ENCODE results near the gene GAL3ST3. TPM values are rescaled to one million over a fixed set of nuclear protein-coding genes. Genes with fewer than 3 reads are reported as not detected.

The GAL3ST3 gene
- total RNA-seq, 2 experiments from 2014 or later = 0.51 to 1.0 TPM

- POLR2A ChIA-PET = interaction anchor here (1.0 to 11.1 kb wide), 2 partner anchors 8 to 70 kb away, joined by 3 to 131 read pairs; partner anchors contain the start of gene SF3B2
- intact Hi-C loops (cut with micrococcal nuclease) = no loop called here
- Mint-ChIP-seq H3K27ac (peak overlapping the region; percentile 81), H3K9me3 (no peaks in the 10 kb centered on the region), H3K4me3 (no peak overlapping the region), H3K4me1 (ENCODE audit: low read depth) (peaks cover 71% of the 10 kb centered on the region), H3K27me3 (no peaks in the 10 kb centered on the region), H3K36me3 (ENCODE audit: low read depth) (peaks cover 83% of the 10 kb centered on the region)
- no peak for DNase-seq
- TF ChIP-seq CTCF (IDR thresholded peaks at IDR 0.05) = no peak
- CTCF ChIA-PET = interaction anchor here (1.0 to 10.2 kb wide), 4 partner anchors 11 to 62 kb away, joined by 3 to 133 read pairs (median 7); partner anchors contain the start of gene SF3B2
- no peak for ATAC-seq
These were observed 14.9 kb upstream of the GAL3ST3 start for GRCh38 chr11:66063900-66064299.

- Mint-ChIP-seq H3K9me3 (no peaks in the 10 kb centered on the region), H3K36me3 (ENCODE audit: low read depth) (peaks cover 82% of the 10 kb centered on the region), H3K27ac (peak overlapping the region; percentile 48), H3K27me3 (no peaks in the 10 kb centered on the region), H3K4me1 (ENCODE audit: low read depth) (peaks cover 56% of the 10 kb centered on the region), H3K4me3 (no peak overlapping the region)
- TF ChIP-seq CTCF (IDR thresholded peaks at IDR 0.05) = no peak
- intact Hi-C loops (cut with micrococcal nuclease) = no loop called here
- ChIA-PET CTCF (interaction anchor here (1.3 to 10.2 kb wide), 4 partner anchors 9 to 49 kb away, joined by 3 to 133 read pairs (median 6); partner anchors contain the start of gene SF3B2), POLR2A (interaction anchor here (0.7 to 11.1 kb wide), 2 partner anchors 7 to 22 kb away, joined by 4 to 131 read pairs; partner anchors contain the start of gene SF3B2)
- ATAC-seq = no peak
- DNase-seq = no peak
These were observed 13.4 kb upstream of the GAL3ST3 start for GRCh38 chr11:66062408-66062807.

- no peak for TF ChIP-seq CTCF (IDR thresholded peaks at IDR 0.05)
- Mint-ChIP-seq H3K27ac (peak overlapping the region; percentile 89), H3K27me3 (no peaks in the 10 kb centered on the region), H3K36me3 (ENCODE audit: low read depth) (peaks cover 83% of the 10 kb centered on the region), H3K9me3 (no peaks in the 10 kb centered on the region), H3K4me1 (ENCODE audit: low read depth) (peaks cover 45% of the 10 kb centered on the region), H3K4me3 (no peak overlapping the region)
- intact Hi-C loops (cut with micrococcal nuclease) = no loop called here
- CTCF ChIA-PET = interaction anchor here (9.9 kb wide), 1 partner anchor 16 kb away, joined by 60 read pairs; no protein-coding TSS in a partner anchor
- POLR2A ChIA-PET = no interaction called here
- ATAC-seq (peak; percentile 37), DNase-seq (no peak)
These were observed 12.3 kb upstream of the GAL3ST3 start for GRCh38 chr11:66061268-66061667.

DNA sequence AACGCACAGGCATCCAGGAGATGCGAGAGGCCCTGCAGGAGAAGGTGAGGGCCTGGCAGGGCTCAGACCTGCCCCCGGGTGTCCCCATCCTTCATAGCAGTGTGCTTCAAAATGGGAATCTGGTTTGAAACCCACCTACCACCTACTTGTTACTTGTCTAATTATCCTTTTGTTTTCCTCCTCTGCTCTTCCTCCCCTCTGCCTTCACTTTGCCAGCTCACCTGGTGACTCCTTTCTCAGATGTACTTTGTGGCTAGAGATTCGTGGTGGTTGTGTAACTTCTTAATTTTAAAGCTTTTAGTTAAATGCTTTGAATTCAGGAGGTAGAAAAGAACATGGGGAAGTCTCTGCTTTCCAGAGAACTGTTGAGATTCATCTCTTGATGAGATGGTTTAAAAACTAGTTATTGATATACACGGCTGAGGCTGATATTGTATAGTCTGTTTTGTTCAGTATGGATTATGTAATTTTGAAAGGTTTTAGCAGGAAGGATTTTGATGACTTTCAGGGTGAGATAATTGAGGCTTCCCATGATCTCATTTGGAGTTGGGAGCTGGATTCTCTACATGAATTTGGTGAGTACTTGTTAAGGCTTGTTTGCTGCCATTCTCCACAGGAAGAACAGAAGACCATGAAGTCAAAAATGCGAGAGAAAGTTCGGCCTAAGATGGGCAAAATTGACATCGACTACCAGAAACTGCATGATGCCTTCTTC is 11.2 kb upstream of the GAL3ST3 start:
- POLR2A ChIA-PET = interaction anchor here (1.0 to 10.4 kb wide), 2 partner anchors 7 to 74 kb away, joined by 3 to 131 read pairs; partner anchors contain the start of gene PACS1
- TF ChIP-seq CTCF (IDR thresholded peaks at IDR 0.05) = no peak
- H3K27ac Mint-ChIP-seq = peak overlapping the region; percentile 89
- DNase-seq (no peak), ATAC-seq (no peak)
- no peak overlapping the region for H3K4me3 Mint-ChIP-seq
- no peaks in the 10 kb centered on the region for H3K27me3 Mint-ChIP-seq
- CTCF ChIA-PET = interaction anchor here (0.7 to 9.9 kb wide), 7 partner anchors 8 to 172 kb away, joined by 3 to 60 read pairs (median 4); partner anchors contain the start of genes FIBP and GAL3ST3
- peaks cover 42% of the 10 kb centered on the region for H3K4me1 Mint-ChIP-seq (ENCODE audit: low read depth)
- H3K9me3 Mint-ChIP-seq = no peaks in the 10 kb centered on the region
- H3K36me3 Mint-ChIP-seq (ENCODE audit: low read depth) = peaks cover 84% of the 10 kb centered on the region
- intact Hi-C loops (cut with micrococcal nuclease) = no loop called here

DNA sequence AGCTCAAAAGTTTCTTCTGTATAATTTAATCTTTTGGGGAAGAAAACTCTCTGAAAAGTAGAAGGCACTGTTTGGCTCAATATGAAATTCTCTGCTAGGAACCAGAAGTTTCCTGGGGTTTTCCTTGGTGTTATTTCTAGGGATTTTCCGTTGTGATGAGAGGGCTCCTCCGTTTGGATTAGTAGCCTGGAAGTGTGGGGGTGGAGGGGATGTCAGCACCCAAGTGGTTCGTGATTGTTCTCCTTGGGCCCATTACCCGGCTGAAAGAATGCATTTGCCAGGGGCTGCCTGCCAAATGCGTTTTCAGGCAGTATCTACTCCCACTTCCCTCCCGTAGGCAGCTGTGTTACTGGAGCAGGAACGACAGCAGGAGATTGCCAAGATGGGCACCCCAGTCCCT is 7.5 kb upstream of the GAL3ST3 start:
- ATAC-seq (no peak), DNase-seq (no peak)
- Mint-ChIP-seq H3K4me1 (ENCODE audit: low read depth) (peaks cover 39% of the 10 kb centered on the region), H3K27me3 (no peaks in the 10 kb centered on the region), H3K9me3 (no peaks in the 10 kb centered on the region), H3K36me3 (ENCODE audit: low read depth) (peaks cover 74% of the 10 kb centered on the region), H3K4me3 (no peak overlapping the region), H3K27ac (no peak overlapping the region)
- intact Hi-C loops (cut with micrococcal nuclease) = no loop called here
- CTCF ChIA-PET = interaction anchor here (7.7 to 9.9 kb wide), 2 partner anchors 10 to 11 kb away, joined by 60 to 133 read pairs; partner anchors contain the start of gene PACS1
- no peak for TF ChIP-seq CTCF (IDR thresholded peaks at IDR 0.05)
- POLR2A ChIA-PET = interaction anchor here (1.1 to 10.4 kb wide), 2 partner anchors 11 to 256 kb away, joined by 3 to 131 read pairs; partner anchors contain the start of gene PACS1

Measured in activated CD8-positive, alpha-beta T cell treated with anti-CD3 and anti-CD28 coated beads for 36 hours (primary cell).